ENCODE results near the gene C12orf57. TPM values are rescaled to one million over a fixed set of nuclear protein-coding genes. Genes with fewer than 3 reads are reported as not detected.
A peak's percentile ranks its signal among the peaks of the same experiment; 100 is the strongest.

C12orf57 gene
- total and polyA plus RNA-seq, 9 of the 15 experiments (the other 6 are each of a cell fraction or from before 2014, with no cell fraction given): 26.7 to 191 (median 107) TPM

- TF ChIP-seq SRSF7 (optimal IDR thresholded peaks at IDR 0.05; ENCODE audit: low read depth, low read length) (no peak), ZBED1 (IDR thresholded peaks at IDR 0.05) (no peak), FOXM1 (IDR thresholded peaks at IDR 0.05; ENCODE audit: low read depth) (no peak), FOXM1 (CRISPR knock-in tag; IDR thresholded peaks at IDR 0.05; ENCODE audit: low read depth) (no peak), ZNF140 (CRISPR knock-in tag; IDR thresholded peaks at IDR 0.05) (no peak), NR2C2 (CRISPR knock-in tag; IDR thresholded peaks at IDR 0.05) (no peak), NR2C2 (tag; IDR thresholded peaks at IDR 0.05) (no peak), NELFE (IDR thresholded peaks at IDR 0.05; ENCODE audit: insufficient read depth, insufficient read length) (no peak), FOXK2 (conservative IDR thresholded peaks at IDR 0.05 in 1 of 2, IDR thresholded peaks at IDR 0.05 in 1 of 2; ENCODE audit: low read depth in 2 of 2) (no peak), USF2 (CRISPR knock-in tag; IDR thresholded peaks at IDR 0.05) (peak; percentile 33; the same call in 1 of the 2 replicates), CHD2 (IDR thresholded peaks at IDR 0.05; ENCODE audit: low read depth, low read length) (no peak), TCFL5 (CRISPR knock-in tag; conservative IDR thresholded peaks at IDR 0.05) (no peak), HNRNPH1 (optimal IDR thresholded peaks at IDR 0.05; ENCODE audit: low read depth, low read length) (no peak), CBFB (CRISPR knock-in tag; IDR thresholded peaks at IDR 0.05) (no peak), ZNF384 (IDR thresholded peaks at IDR 0.05; ENCODE audit: low read depth, low read length) (no peak), NR2F6 (CRISPR knock-in tag; IDR thresholded peaks at IDR 0.05) (no peak), ZNF655 (CRISPR knock-in tag; IDR thresholded peaks at IDR 0.05) (no peak), ZNF639 (CRISPR knock-in tag; conservative IDR thresholded peaks at IDR 0.05 in 1 of 2, IDR thresholded peaks at IDR 0.05 in 1 of 2) (no peak), MNT (conservative IDR thresholded peaks at IDR 0.05) (peak; percentile 84 to 86), GABPB2 (CRISPR knock-in tag; conservative IDR thresholded peaks at IDR 0.05) (no peak), ATF1 (CRISPR knock-in tag; IDR thresholded peaks at IDR 0.05) (no peak), ATF1 (tag; IDR thresholded peaks at IDR 0.05) (no peak; the same call in 1 of the 2 replicates), SFPQ (IDR thresholded peaks at IDR 0.05; ENCODE audit: low read depth, low read length) (no peak)
These were observed 21.3 kb downstream of the C12orf57 start (continued) for GRCh38 chr12:6965026-6965661.
